ENCODE data around the gene S100B. TPM values are rescaled to one million over a fixed set of nuclear protein-coding genes. Genes with fewer than 3 reads are reported as not detected.
"Not testable (repeated sequence)": the region's sequence is repeated elsewhere in the genome, so short reads cannot be mapped to it uniquely, and the experiment has no call there.

S100B gene
- total RNA-seq, 1 donor from 2014 or later = not detected

- Histone ChIP-seq H3K27me3 (ENCODE audit: control insufficient read depth, insufficient read depth, low read length) (no peaks in the 10 kb centered on the region), H3K4me3 (ENCODE audit: low read depth, low read length) (peak overlapping the region; percentile 97), H3K36me3 (ENCODE audit: control insufficient read depth, insufficient read depth, low read length) (no peaks in the 10 kb centered on the region)
- DNase-seq (ENCODE audit: low read depth) = no peak
- no peak for TF ChIP-seq CTCF (IDR thresholded peaks at IDR 0.05; ENCODE audit: insufficient read depth, low read length, poor library complexity, severe bottlenecking)
Measured at GRCh38 chr21:46634427-46634826, 29.5 kb upstream of the S100B start.

GRCh38 chr21:46633566-46633965 lies 28.7 kb upstream of the S100B start:
- Histone ChIP-seq H3K4me3 (ENCODE audit: low read depth, low read length) (no peak overlapping the region), H3K36me3 (ENCODE audit: control insufficient read depth, insufficient read depth, low read length) (no peaks in the 10 kb centered on the region), H3K27me3 (ENCODE audit: control insufficient read depth, insufficient read depth, low read length) (no peaks in the 10 kb centered on the region)
- no peak for TF ChIP-seq CTCF (IDR thresholded peaks at IDR 0.05; ENCODE audit: insufficient read depth, low read length, poor library complexity, severe bottlenecking)
- DNase-seq (ENCODE audit: low read depth) = no peak

- H3K36me3 ChIP-seq (ENCODE audit: control insufficient read depth, insufficient read depth, low read length); DNase-seq (ENCODE audit: low read depth); H3K4me3 ChIP-seq (ENCODE audit: low read depth, low read length); H3K27me3 ChIP-seq (ENCODE audit: control insufficient read depth, insufficient read depth, low read length): not testable (repeated sequence)
Measured at GRCh38 chr21:46630915-46631314, 26.0 kb upstream of the S100B start.

- H3K4me3 ChIP-seq (ENCODE audit: low read depth, low read length) = no peak overlapping the region
- H3K27me3 ChIP-seq (ENCODE audit: control insufficient read depth, insufficient read depth, low read length) = no peaks in the 10 kb centered on the region
- H3K36me3 ChIP-seq (ENCODE audit: control insufficient read depth, insufficient read depth, low read length) = no peaks in the 10 kb centered on the region
- no peak for DNase-seq (ENCODE audit: low read depth)
- TF ChIP-seq CTCF (IDR thresholded peaks at IDR 0.05; ENCODE audit: insufficient read depth, low read length, poor library complexity, severe bottlenecking) = no peak
Measured at GRCh38 chr21:46628868-46629267, 24.0 kb upstream of the S100B start.

- H3K27me3 ChIP-seq (ENCODE audit: control insufficient read depth, insufficient read depth, low read length) = no peaks in the 10 kb centered on the region
- H3K4me3 ChIP-seq (ENCODE audit: low read depth, low read length) = no peak overlapping the region
- DNase-seq (ENCODE audit: low read depth) = no peak
- TF ChIP-seq CTCF (IDR thresholded peaks at IDR 0.05; ENCODE audit: insufficient read depth, low read length, poor library complexity, severe bottlenecking) = no peak
- no peaks in the 10 kb centered on the region for H3K36me3 ChIP-seq (ENCODE audit: control insufficient read depth, insufficient read depth, low read length)
Measured at GRCh38 chr21:46627726-46628125, 22.8 kb upstream of the S100B start.

GRCh38 chr21:46626975-46627501 lies 22.2 kb upstream of the S100B start:
- no peak for TF ChIP-seq CTCF (IDR thresholded peaks at IDR 0.05; ENCODE audit: insufficient read depth, low read length, poor library complexity, severe bottlenecking)
- Histone ChIP-seq H3K36me3 (ENCODE audit: control insufficient read depth, insufficient read depth, low read length) (no peaks in the 10 kb centered on the region), H3K4me3 (ENCODE audit: low read depth, low read length) (no peak overlapping the region), H3K27me3 (ENCODE audit: control insufficient read depth, insufficient read depth, low read length) (no peaks in the 10 kb centered on the region)
- DNase-seq (ENCODE audit: low read depth) = no peak
